Heart right ventricle (tissue), 16 donors: ENCODE data around the gene RPA1. TPM values are rescaled to one million over a fixed set of nuclear protein-coding genes. Genes with fewer than 3 reads are reported as not detected.

Source experiments
- ATAC-seq, 8 donors: fragments of 200-7000 bp; cut with Tn5 transposase; one replicate each; pipeline ENCODE4 v1.9.1; 2020; ENCODE audit warnings: mild to moderate bottlenecking in 8 of 8, moderate library complexity in 8 of 8, moderate number of reproducible peaks in 1 of 8
- DNase-seq, 2 donors: peaks; one replicate each; pipeline ENCODE4 v3.0.0-alpha.2; 2020
- H3K27ac ChIP-seq, 10 donors: fragments of 200-600 bp; sonication (generic) in 2 of 10; one replicate each; pipeline versions ENCODE4 v1.5.0 to v1.8.0; 2020 to 2022; ENCODE audit warnings: mild to moderate bottlenecking in 3 of 10
- H3K27me3 ChIP-seq, 7 donors: fragments of 200-600 bp; one replicate each; pipeline ENCODE4 v1.8.0; 2021 to 2022; ENCODE audit warnings: mild to moderate bottlenecking in 2 of 7
- H3K36me3 ChIP-seq, 9 donors: fragments of 200-600 bp; sonication (generic) in 1 of 9; one replicate each; pipeline versions ENCODE4 v1.5.0 to v1.8.0; 2020 to 2022; ENCODE audit warnings: mild to moderate bottlenecking in 2 of 9
- H3K4me1 ChIP-seq, 9 donors: fragments of 200-600 bp; sonication (generic) in 1 of 9; one replicate each; pipeline versions ENCODE4 v1.5.0 to v1.8.0; 2020 to 2022; ENCODE audit warnings: mild to moderate bottlenecking in 4 of 9
- H3K4me3 ChIP-seq, 10 donors: fragments of 200-600 bp; sonication (generic) in 2 of 10; one replicate each; pipeline versions ENCODE4 v1.5.0 to v1.8.0; 2020 to 2022; ENCODE audit warnings: mild to moderate bottlenecking in 7 of 10, moderate library complexity in 2 of 10
- H3K9me3 ChIP-seq, 11 donors: fragments of 200-600 bp in 10 of 11; sonication (generic) in 2 of 11; one replicate each; pipeline versions ENCODE4 v1.5.0 to v1.8.0; 2013 to 2022; ENCODE audit warnings: mild to moderate bottlenecking in 2 of 11, control low read depth in 1 of 11, moderate library complexity in 1 of 11
- WGBS, 2 donors: extraction: QIAGEN DNeasy Blood & Tissue Kit; methylation state at CpG; one replicate each; pipeline ENCODE4 v1.1.7; 2013; ENCODE audit warnings: inconsistent platforms in 1 of 2; 5-methylcytosine and 5-hydroxymethylcytosine counted together
- intact Hi-C, 10 donors: fragments of 100-400 bp; cut with DNase I; formaldehyde crosslinking; loops; one replicate each; pipeline versions ENCODE4 v1.11.1 to v1.14.2; 2022
- polyA plus RNA-seq, 2 donors: library from polyadenylated mRNA; stranded (reverse); fragments of 200-250 nt; gene quantifications; one replicate each; pipeline ENCODE4 v1.2.3, GENCODE V29; 2013
- total RNA-seq, 10 donors: library from RNA; stranded (reverse); fragmentation: NEBNext Ultra II Directional in 3 of 10; extraction: Animal tissue kit (Norgen Biotek cat#: 25700) in 3 of 10; gene quantifications; one replicate each; pipeline versions ENCODE4 v1.2.1 to v1.2.4, GENCODE V29; 2021 to 2023
- TF ChIP-seq, protein P1 (sequence below), 9 donors: fragments of 200-600 bp; sonication (generic) in 2 of 9; IDR thresholded peaks; one replicate each; pipeline versions ENCODE4 v1.5.0 to v1.8.0; 2021 to 2022; ENCODE audit warnings: antibody characterized with exemption in 9 of 9, mild to moderate bottlenecking in 5 of 9, moderate library complexity in 1 of 9
- donor health status: Arrhythmogenic right ventricular cardiomyopathy.
- donor health status: ischemic (EF 13 %, LVEDD 7.1; RV severe dilation, severe dysfunction).
- donor health status: healthy with polysubstance abuse.
- donor health status: DM: no; HTN: yes; CAD: no.
- donor health status: DM: no; HTN: no; CAD: no.
- donor health status: ischemic (EF 25% LVEDD 6.9; RV normal size, moderate dysfunction).
- donor health status: ischemic (EF 25% LVEDD 5.7; RV mildly dilated, moderate dysfunction).
- donor health status: healthy.
- donor health status: DM: yes; HTN: yes; CAD: no.
- donor health status: Ischemic cardiomyopathy.
- donor health status: ischemic (EF 35%, LVEDD 5.7; RV mildly dilated, moderate dysfunction).
- donor health status: nonischemic (EF 11% LVEDD 7.7; RV severe dilation, severe dysfunction).
- donor health status: DM: yes; HTN: yes; CAD: no.
- donor health status: PGD.
- donor health status: ischemic (EF 29% LVEDD 5.4; RV normal size, mild dysfunction).
- donor health status: nonischemic (EF 23%, LVEDD 6.1; RV moderate dilation, normal function).

Gene RPA1
- total and polyA plus RNA-seq, 12 donors = 7.2 to 96.6 (median 65.9) TPM

- intact Hi-C loops = loop anchor here in 2 of 10 donors (5.0 to 10.0 kb wide), 2 partner anchors 113 to 360 kb away; partner anchors contain the start of gene RTN4RL1 (in 1 of the 2)
- Histone ChIP-seq H3K4me1 (no peaks in the 10 kb centered on the region), H3K9me3 (no peaks in the 10 kb centered on the region), H3K27me3 (peaks cover 0 to 43% (median 29%) of the 10 kb centered on the region in 7 donors), H3K4me3 (no peak overlapping the region), H3K27ac (no peak overlapping the region), H3K36me3 (no peaks in the 10 kb centered on the region)
- WGBS, 2 donors = 49 to 55% methylated on average over 8 of the region's 8 CpGs
- DNase-seq (no peak), ATAC-seq (no peak)
- TF ChIP-seq, protein P1, sequence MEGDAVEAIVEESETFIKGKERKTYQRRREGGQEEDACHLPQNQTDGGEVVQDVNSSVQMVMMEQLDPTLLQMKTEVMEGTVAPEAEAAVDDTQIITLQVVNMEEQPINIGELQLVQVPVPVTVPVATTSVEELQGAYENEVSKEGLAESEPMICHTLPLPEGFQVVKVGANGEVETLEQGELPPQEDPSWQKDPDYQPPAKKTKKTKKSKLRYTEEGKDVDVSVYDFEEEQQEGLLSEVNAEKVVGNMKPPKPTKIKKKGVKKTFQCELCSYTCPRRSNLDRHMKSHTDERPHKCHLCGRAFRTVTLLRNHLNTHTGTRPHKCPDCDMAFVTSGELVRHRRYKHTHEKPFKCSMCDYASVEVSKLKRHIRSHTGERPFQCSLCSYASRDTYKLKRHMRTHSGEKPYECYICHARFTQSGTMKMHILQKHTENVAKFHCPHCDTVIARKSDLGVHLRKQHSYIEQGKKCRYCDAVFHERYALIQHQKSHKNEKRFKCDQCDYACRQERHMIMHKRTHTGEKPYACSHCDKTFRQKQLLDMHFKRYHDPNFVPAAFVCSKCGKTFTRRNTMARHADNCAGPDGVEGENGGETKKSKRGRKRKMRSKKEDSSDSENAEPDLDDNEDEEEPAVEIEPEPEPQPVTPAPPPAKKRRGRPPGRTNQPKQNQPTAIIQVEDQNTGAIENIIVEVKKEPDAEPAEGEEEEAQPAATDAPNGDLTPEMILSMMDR (IDR thresholded peaks at IDR 0.05) = no peak
Observed at GRCh38 chr17:1914661-1915083, 84.9 kb downstream of the RPA1 start.

GRCh38 chr17:1915889-1916288 is 86.1 kb downstream of the RPA1 start:
- Histone ChIP-seq H3K4me3 (no peak overlapping the region), H3K27ac (no peak overlapping the region), H3K36me3 (no peaks in the 10 kb centered on the region), H3K27me3 (peaks cover 0 to 31% (median 20%) of the 10 kb centered on the region in 7 donors), H3K4me1 (no peaks in the 10 kb centered on the region), H3K9me3 (no peaks in the 10 kb centered on the region)
- DNase-seq = no peak
- TF ChIP-seq, protein P1 (IDR thresholded peaks at IDR 0.05) = no peak
- intact Hi-C loops = loop anchor here in 1 of 10 donors (10.0 kb wide), 1 partner anchor 359 kb away; no protein-coding TSS in a partner anchor
- no peak for ATAC-seq
- 73 to 77% methylated on average over 12 of the region's 12 CpGs for WGBS, 2 donors

DNA sequence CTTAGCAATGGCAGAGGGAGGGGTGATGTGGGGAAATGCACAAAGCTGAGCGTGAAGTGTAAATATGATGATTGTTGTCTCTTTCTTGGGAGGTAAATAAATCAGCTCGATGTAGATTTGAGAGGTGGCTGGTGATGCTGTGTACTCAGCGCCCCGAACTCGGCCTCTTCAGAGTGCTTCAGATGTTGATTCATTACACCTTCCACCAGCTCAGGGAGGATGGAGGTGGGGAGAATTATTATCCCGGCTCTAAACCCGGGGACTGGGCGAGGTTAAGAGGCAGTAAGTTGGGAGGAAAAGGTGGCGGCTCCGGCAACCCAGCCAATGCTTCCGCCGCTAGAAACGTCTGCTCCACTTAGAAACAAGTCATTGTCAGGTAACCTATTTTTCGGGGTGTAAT is 86.5 kb downstream of the RPA1 start:
- intact Hi-C loops = loop anchor here in 1 of 10 donors (10.0 kb wide), 1 partner anchor 358 kb away; no protein-coding TSS in a partner anchor
- no peak overlapping the region for H3K4me3 ChIP-seq
- ATAC-seq (no peak), DNase-seq (no peak)
- no peak overlapping the region for H3K27ac ChIP-seq
- TF ChIP-seq, protein P1 (IDR thresholded peaks at IDR 0.05) = no peak
- H3K4me1 ChIP-seq = no peaks in the 10 kb centered on the region
- no peaks in the 10 kb centered on the region for H3K9me3 ChIP-seq
- H3K36me3 ChIP-seq = no peaks in the 10 kb centered on the region
- H3K27me3 ChIP-seq = peaks cover 0 to 27% (median 19%) of the 10 kb centered on the region in 7 donors
- WGBS, 2 donors = 77 to 80% methylated on average over 14 of the region's 14 CpGs

- TF ChIP-seq, protein P1 (IDR thresholded peaks at IDR 0.05) = no peak
- Histone ChIP-seq H3K9me3 (no peaks in the 10 kb centered on the region), H3K27ac (no peak overlapping the region), H3K4me1 (no peaks in the 10 kb centered on the region), H3K27me3 (peaks cover 0 to 18% (median 11%) of the 10 kb centered on the region in 7 donors), H3K36me3 (no peaks in the 10 kb centered on the region), H3K4me3 (no peak overlapping the region)
- ATAC-seq (no peak), DNase-seq (no peak)
- intact Hi-C loops = loop anchor here in 1 of 10 donors (10.0 kb wide), 1 partner anchor 358 kb away; no protein-coding TSS in a partner anchor
- 81 to 83% methylated on average over 29 of the region's 29 CpGs for WGBS, 2 donors
Observed at GRCh38 chr17:1916963-1917715, 87.3 kb downstream of the RPA1 start.
